Frontal cortex (tissue), 4 donors: Measurements from ENCODE around the gene PUM2. TPM values are rescaled to one million over a fixed set of nuclear protein-coding genes. Genes with fewer than 3 reads are reported as not detected.
A peak's percentile ranks its signal among the peaks of the same experiment; 100 is the strongest.
"Not testable (repeated sequence)": the region's sequence is repeated elsewhere in the genome, so short reads cannot be mapped to it uniquely, and the experiment has no call there.

ENCODE experiments used
- DNase-seq, 2 donors: peaks; one replicate each; pipeline ENCODE4 v3.0.0; 2012; ENCODE audit warnings: low spot score in 2 of 2
- FAIRE-seq: peaks from 2 replicates; lab custom pipeline; 2012; peaks lifted over from hg19 to GRCh38; lab: Jason Lieb, UNC
- total RNA-seq: library from RNA; depleted of rRNA; stranded (reverse); fragments of >200 nt; gene quantifications from one replicate; pipeline ENCODE4 v1.2.3, GENCODE V29; 2014
- donor health status: control.
- donor health status: control.
- donor health status: control.

Gene PUM2
- total RNA-seq, 1 donor from 2014 or later = 118 TPM

- FAIRE-seq (no peak), DNase-seq (no peak)
Measured at GRCh38 chr2:20241973-20242726, 108.5 kb downstream of the PUM2 start.

GRCh38 chr2:20240291-20240690, 110.4 kb downstream of the PUM2 start:
- peak in 1 of 2 donors; percentile 19 for DNase-seq
- FAIRE-seq = not testable (repeated sequence)

GRCh38 chr2:20236496-20236895, 114.1 kb downstream of the PUM2 start:
- no peak for FAIRE-seq

GRCh38 chr2:20235655-20236305, 114.9 kb downstream of the PUM2 start:
- no peak for FAIRE-seq
- DNase-seq = no peak

More at GRCh38 chr2:20236496-20236895, 114.1 kb downstream of the PUM2 start:
- no peak for DNase-seq

- not testable (repeated sequence) for DNase-seq, FAIRE-seq
Measured at GRCh38 chr2:20234597-20234996, 116.0 kb downstream of the PUM2 start.

- no peak for FAIRE-seq
- DNase-seq = no peak
Measured at GRCh38 chr2:20232837-20233207, 117.8 kb downstream of the PUM2 start.

GRCh38 chr2:20231598-20232026, 119.0 kb downstream of the PUM2 start:
- no peak for FAIRE-seq

GRCh38 chr2:20231159-20231558, 119.5 kb downstream of the PUM2 start:
- FAIRE-seq (no peak), DNase-seq (no peak)

More at GRCh38 chr2:20231598-20232026, 119.0 kb downstream of the PUM2 start:
- no peak for DNase-seq

GRCh38 chr2:20230114-20230425, 120.6 kb downstream of the PUM2 start:
- FAIRE-seq (no peak), DNase-seq (no peak)

GRCh38 chr2:20229322-20230113, 121.1 kb downstream of the PUM2 start:
- DNase-seq = no peak
- no peak for FAIRE-seq

- DNase-seq = no peak
- FAIRE-seq = no peak
Measured at GRCh38 chr2:20227894-20228505, 122.6 kb downstream of the PUM2 start.

- DNase-seq (no peak), FAIRE-seq (no peak)
Measured at GRCh38 chr2:20226152-20226545, 124.5 kb downstream of the PUM2 start.

GRCh38 chr2:20225294-20226151, 125.1 kb downstream of the PUM2 start:
- FAIRE-seq (no peak), DNase-seq (peak; percentile 61 to 71)

- FAIRE-seq (no peak), DNase-seq (peak; percentile 59 to 61)
Measured at GRCh38 chr2:20224716-20225293, 125.8 kb downstream of the PUM2 start, which contains the start of gene SDC1. TSS of gene SDC1 (minus strand) at chr2:20225130. CDS start at chr2:20224867, 263 bp downstream.

GRCh38 chr2:20224164-20224715, 126.4 kb downstream of the PUM2 start:
- DNase-seq (no peak), FAIRE-seq (no peak)

GRCh38 chr2:20223407-20224163, 127.1 kb downstream of the PUM2 start:
- DNase-seq = peak; percentile 49 to 59
- FAIRE-seq = no peak

- DNase-seq (no peak), FAIRE-seq (no peak)
Measured at GRCh38 chr2:20222769-20223406, 127.8 kb downstream of the PUM2 start.
